Prostate gland (tissue), 2 donors: Measurements from ENCODE around the gene LRRC74B. TPM values are rescaled to one million over a fixed set of nuclear protein-coding genes. Genes with fewer than 3 reads are reported as not detected.
"Not testable (repeated sequence)": the region's sequence is repeated elsewhere in the genome, so short reads cannot be mapped to it uniquely, and the experiment has no call there.

Experiments
- DNase-seq: peaks from one replicate; pipeline ENCODE4 v3.0.0-alpha.2; 2019; ENCODE audit warnings: low spot score
- H3K27ac ChIP-seq, 2 donors: fragments of 200-600 bp; sonication (generic); 2 replicates each; pipeline ENCODE4 v1.5.1; 2017 to 2019
- H3K27me3 ChIP-seq: fragments of 200-600 bp; sonication (generic); replicated peaks from 2 replicates; pipeline ENCODE4 v1.5.1; 2019; ENCODE audit not compliant: insufficient read depth
- H3K36me3 ChIP-seq, 2 donors: fragments of 200-600 bp; sonication (generic); 1 replicate in 1 of 2; 2 replicates in 1 of 2; pipeline versions ENCODE4 v1.5.1 to v1.8.1; 2017 to 2019
- H3K4me1 ChIP-seq: fragments of 200-600 bp; sonication (generic); replicated peaks from 2 replicates; pipeline ENCODE4 v1.5.1; 2019
- H3K4me3 ChIP-seq, 2 donors: fragments of 200-600 bp; sonication (generic); 2 replicates each; pipeline ENCODE4 v1.5.1; 2017 to 2019
- H3K9me3 ChIP-seq: fragments of 200-600 bp; sonication (generic); 2 replicates; pipeline ENCODE4 v1.5.1; 2017
- POLR2A ChIP-seq: fragments of 450-650 bp; IDR thresholded peaks from one replicate; pipeline ENCODE4 v1.6.1; 2016; ENCODE audit warnings: antibody characterized with exemption, mild to moderate bottlenecking
- POLR2AphosphoS5 ChIP-seq: sonication (generic); formaldehyde crosslinking; IDR thresholded peaks from one replicate; pipeline ENCODE4 v1.6.1; 2017; ENCODE audit warnings: antibody characterized with exemption
- WGBS: methylation state at CpG from one replicate; pipeline ENCODE4 v1.1.5; 2018; 5-methylcytosine and 5-hydroxymethylcytosine counted together
- intact Hi-C: fragments of 100-400 bp; cut with DNase I; formaldehyde crosslinking; loops from one replicate; pipeline ENCODE4 v1.14.2; 2022
- total RNA-seq, 2 donors: library from RNA; depleted of rRNA; stranded (reverse); fragments of >200 nt; gene quantifications; one replicate each; pipeline ENCODE4 v1.1.0, GENCODE V29; 2016
- TF ChIP-seq, protein P1 (sequence below), 4 experiments: fragments of 200-600 bp in 2 of 4; fragments of 450-650 bp in 2 of 4; sonication (generic) in 2 of 4; IDR thresholded peaks; 1 replicate in 3 of 4; 2 replicates in 1 of 4; pipeline ENCODE4 v1.5.1; 2016 to 2019; ENCODE audit warnings: antibody characterized with exemption in 4 of 4, mild to moderate bottlenecking in 2 of 4, moderate library complexity in 2 of 4

The LRRC74B gene
- total RNA-seq, 2 donors from 2014 or later = 0.45 TPM; not detected in 1

DNA sequence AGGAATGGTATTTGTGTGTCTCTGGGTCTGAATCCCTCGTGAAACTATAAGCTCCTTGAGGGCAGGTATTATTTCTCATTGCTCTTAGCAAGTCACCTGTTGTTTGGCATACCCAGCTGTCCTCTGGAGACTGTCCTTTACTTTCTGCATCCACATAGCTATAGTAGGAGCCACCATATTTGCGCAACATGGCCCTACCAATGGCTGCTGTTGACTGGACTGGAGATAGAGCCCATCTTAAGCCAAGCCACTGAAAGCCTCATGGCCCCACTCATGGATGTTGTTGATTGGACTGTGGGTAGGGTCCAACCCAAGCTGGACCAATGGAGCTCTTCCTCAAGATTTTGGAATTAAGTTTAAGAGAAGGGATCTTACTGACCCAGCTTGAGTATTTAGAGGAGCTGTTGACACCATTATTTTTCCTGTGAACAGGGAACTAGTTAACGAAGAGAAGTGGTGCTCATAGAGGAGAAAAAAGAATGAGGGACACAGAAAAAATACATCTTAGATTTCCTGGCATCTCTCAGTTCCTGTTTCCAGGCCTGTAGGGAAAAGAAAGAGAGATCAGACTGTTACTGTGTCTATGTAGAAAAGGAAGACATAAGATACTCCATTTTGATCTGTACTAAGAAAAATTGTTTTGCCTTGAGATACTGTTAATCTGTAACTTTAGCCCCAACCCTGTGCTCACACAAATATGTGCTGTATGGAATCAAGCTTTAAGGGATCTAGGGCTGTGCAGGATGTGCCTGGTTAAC is 47.2 kb downstream of the LRRC74B start:
- Histone ChIP-seq H3K4me3 (no peak overlapping the region), H3K27me3 (no peaks in the 10 kb centered on the region), H3K27ac (no peak overlapping the region), H3K9me3 (no peaks in the 10 kb centered on the region), H3K4me1 (no peaks in the 10 kb centered on the region), H3K36me3 (no peaks in the 10 kb centered on the region)
- intact Hi-C loops = no loop called here
- WGBS = 91% methylated on average over 3 of the region's 3 CpGs
- DNase-seq = no peak
- TF ChIP-seq POLR2A (no peak), POLR2AphosphoS5 (no peak)
- TF ChIP-seq, protein P1, sequence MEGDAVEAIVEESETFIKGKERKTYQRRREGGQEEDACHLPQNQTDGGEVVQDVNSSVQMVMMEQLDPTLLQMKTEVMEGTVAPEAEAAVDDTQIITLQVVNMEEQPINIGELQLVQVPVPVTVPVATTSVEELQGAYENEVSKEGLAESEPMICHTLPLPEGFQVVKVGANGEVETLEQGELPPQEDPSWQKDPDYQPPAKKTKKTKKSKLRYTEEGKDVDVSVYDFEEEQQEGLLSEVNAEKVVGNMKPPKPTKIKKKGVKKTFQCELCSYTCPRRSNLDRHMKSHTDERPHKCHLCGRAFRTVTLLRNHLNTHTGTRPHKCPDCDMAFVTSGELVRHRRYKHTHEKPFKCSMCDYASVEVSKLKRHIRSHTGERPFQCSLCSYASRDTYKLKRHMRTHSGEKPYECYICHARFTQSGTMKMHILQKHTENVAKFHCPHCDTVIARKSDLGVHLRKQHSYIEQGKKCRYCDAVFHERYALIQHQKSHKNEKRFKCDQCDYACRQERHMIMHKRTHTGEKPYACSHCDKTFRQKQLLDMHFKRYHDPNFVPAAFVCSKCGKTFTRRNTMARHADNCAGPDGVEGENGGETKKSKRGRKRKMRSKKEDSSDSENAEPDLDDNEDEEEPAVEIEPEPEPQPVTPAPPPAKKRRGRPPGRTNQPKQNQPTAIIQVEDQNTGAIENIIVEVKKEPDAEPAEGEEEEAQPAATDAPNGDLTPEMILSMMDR (IDR thresholded peaks at IDR 0.05) = no peak

DNA sequence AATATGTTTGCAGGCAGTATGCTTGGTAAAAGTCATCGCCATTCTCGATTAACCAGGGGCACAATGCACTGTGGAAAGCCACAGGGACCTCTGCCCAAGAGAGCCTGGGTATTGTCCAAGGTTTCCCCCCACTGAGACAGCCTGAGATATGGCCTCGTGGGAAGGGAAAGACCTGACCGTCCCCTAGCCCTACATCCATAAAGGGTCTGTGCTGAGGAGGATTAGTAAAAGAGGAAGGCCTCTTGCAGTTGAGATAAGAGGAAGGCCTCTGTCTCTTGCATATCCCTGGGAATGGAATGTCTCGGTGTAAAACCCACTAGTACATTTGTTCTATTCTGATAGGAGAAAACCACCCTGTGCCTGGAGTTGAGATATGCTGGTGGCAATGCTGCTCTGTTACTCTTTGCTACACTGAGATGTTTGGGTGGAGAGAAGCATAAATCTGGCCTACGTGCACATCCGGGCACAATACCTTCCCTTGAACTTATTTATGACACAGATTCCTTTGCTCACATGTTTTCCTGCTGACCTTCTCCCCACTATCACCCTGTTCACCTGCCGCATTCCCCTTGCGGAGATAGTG is 47.9 kb downstream of the LRRC74B start:
- DNase-seq, H3K9me3 ChIP-seq, intact Hi-C loops, H3K4me1 ChIP-seq, H3K27ac ChIP-seq, H3K27me3 ChIP-seq, H3K36me3 ChIP-seq, H3K4me3 ChIP-seq: not testable (repeated sequence)
- 82% methylated on average over 9 of the region's 9 CpGs for WGBS

DNA sequence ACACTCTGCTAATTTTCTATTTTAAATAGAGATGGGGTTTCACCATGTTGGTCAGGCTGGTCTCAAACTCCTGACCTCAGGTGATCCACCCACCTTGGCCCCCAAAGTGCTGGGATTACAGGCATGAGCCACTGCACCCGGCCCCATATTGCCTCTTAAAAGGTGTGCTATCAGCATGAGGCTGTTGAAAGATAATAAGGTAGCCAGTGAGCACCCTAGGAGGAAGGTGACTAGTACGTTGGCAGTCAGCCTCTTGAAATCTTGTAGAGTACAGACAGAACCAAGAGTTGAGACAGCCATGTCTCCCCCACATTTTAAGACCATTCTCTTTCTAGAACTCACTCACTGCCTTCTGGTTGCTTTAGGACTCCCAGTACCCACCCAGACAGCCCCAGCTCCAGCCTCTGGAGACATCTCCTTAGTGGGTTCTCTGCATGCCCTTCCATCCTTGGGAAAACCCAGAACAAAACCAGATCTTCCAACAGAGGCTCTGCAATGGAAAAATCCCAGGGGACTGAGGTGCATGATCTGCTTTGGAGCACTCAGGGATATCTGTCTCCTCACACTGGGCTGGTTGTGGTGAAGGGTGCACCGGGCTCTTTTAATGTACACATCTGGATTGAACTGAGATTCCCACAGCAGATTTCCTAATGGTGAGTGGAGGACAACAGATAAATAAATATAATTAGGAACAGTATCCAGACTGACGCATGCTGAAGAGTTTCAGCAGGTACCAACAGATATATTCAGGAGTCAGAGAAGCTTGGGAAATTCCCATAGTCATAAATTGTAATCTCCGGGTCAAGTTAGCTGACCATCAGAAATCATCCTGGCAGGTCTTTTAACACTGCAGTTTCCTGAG is 49.4 kb downstream of the LRRC74B start:
- Histone ChIP-seq H3K27ac (no peak overlapping the region), H3K4me1 (no peaks in the 10 kb centered on the region), H3K36me3 (no peaks in the 10 kb centered on the region), H3K9me3 (no peaks in the 10 kb centered on the region), H3K4me3 (no peak overlapping the region), H3K27me3 (no peaks in the 10 kb centered on the region)
- DNase-seq = no peak
- intact Hi-C loops = no loop called here
- TF ChIP-seq, protein P1 (IDR thresholded peaks at IDR 0.05) = no peak
- TF ChIP-seq POLR2AphosphoS5 (no peak), POLR2A (no peak)
- 66% methylated on average over 5 of the region's 5 CpGs for WGBS

DNA sequence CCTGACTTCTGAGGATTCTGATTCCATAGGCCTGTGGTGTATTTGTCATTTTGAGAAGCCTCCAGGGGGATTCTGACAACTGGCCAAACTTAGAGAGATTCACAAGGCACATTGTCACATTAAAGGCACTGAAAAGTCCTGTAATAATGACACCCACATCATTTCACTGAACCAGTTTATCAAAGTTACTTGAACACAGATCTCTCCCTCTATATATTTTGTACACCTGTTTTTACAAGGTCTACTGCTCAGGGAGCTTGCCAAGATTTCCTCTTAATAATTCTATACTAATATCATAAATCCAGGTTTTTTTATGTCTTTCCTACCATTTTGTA is 50.0 kb downstream of the LRRC74B start:
- Histone ChIP-seq H3K27me3 (no peaks in the 10 kb centered on the region), H3K36me3 (no peaks in the 10 kb centered on the region), H3K9me3 (no peaks in the 10 kb centered on the region), H3K27ac (no peak overlapping the region), H3K4me3 (no peak overlapping the region), H3K4me1 (no peaks in the 10 kb centered on the region)
- TF ChIP-seq POLR2AphosphoS5 = no peak
- no peak for TF ChIP-seq POLR2A
- TF ChIP-seq, protein P1 (IDR thresholded peaks at IDR 0.05) = no peak
- DNase-seq = no peak
- intact Hi-C loops = no loop called here

DNA sequence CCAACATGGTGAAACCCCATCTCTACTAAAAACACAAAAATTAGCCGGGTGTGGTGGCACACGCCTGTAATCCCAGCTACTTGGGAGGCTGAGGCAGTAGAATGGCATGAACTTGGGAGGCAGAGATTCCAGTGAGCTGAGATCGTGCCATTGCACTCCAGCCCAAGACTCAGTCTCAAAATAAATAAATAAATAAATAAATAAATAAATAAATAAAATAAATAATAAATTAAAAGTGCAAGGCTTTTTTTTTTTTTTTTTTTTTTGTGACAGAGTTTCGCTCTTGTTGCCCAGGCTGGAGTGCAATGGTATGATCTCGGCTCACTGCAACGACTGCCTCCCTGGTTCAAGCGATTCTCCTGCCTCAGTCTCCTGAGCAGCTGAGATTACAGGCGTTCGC is 51.1 kb downstream of the LRRC74B start:
- WGBS = 91% methylated on average over 9 of the region's 9 CpGs
- DNase-seq, H3K27me3 ChIP-seq, H3K9me3 ChIP-seq, H3K4me1 ChIP-seq, H3K4me3 ChIP-seq, H3K36me3 ChIP-seq, intact Hi-C loops, H3K27ac ChIP-seq: not testable (repeated sequence)
